H9 (cell line): ENCODE measurements around the gene SLX4IP. TPM values are rescaled to one million over a fixed set of nuclear protein-coding genes. Genes with fewer than 3 reads are reported as not detected.
A peak's percentile ranks its signal among the peaks of the same experiment; 100 is the strongest.
"Not testable (repeated sequence)": the region's sequence is repeated elsewhere in the genome, so short reads cannot be mapped to it uniquely, and the experiment has no call there.

Experiments
- DNase-seq: peaks from one replicate; pipeline ENCODE4 v3.0.0-alpha.2; 2017
- H2AFZ ChIP-seq: one replicate; pipeline ENCODE4 v1.6.1; 2013; ENCODE audit warnings: mild to moderate bottlenecking, low read length, control low read depth, moderate library complexity
- H2AK5ac ChIP-seq: 2 replicates; pipeline ENCODE4 v1.6.1; 2013; ENCODE audit warnings: low read length, control low read depth, mixed read lengths; ENCODE audit not compliant: insufficient read length
- H2BK120ac ChIP-seq: one replicate; pipeline ENCODE4 v1.6.1; 2013; ENCODE audit warnings: low read depth, mild to moderate bottlenecking, low read length, control low read depth, inconsistent platforms; ENCODE audit not compliant: poor library complexity, severe bottlenecking
- H2BK12ac ChIP-seq: 2 replicates; pipeline ENCODE4 v1.6.1; 2013; ENCODE audit warnings: low read length, control low read depth, mixed read lengths, low read depth; ENCODE audit not compliant: insufficient read length
- H2BK15ac ChIP-seq: 2 replicates; pipeline ENCODE4 v1.6.1; 2013; ENCODE audit warnings: low read depth, low read length, control low read depth
- H2BK20ac ChIP-seq: one replicate; pipeline ENCODE4 v1.6.1; 2013; ENCODE audit warnings: low read depth, mild to moderate bottlenecking, low read length, control low read depth, inconsistent platforms; ENCODE audit not compliant: poor library complexity, severe bottlenecking
- H2BK5ac ChIP-seq: 2 replicates; pipeline ENCODE4 v1.6.1; 2013; ENCODE audit warnings: low read length, control low read depth, mixed read lengths; ENCODE audit not compliant: insufficient read length
- H3K14ac ChIP-seq: 2 replicates; pipeline ENCODE4 v1.6.1; 2013; ENCODE audit warnings: low read length, control low read depth; ENCODE audit not compliant: insufficient read depth
- H3K18ac ChIP-seq: 2 replicates; pipeline ENCODE4 v1.6.1; 2013; ENCODE audit warnings: low read depth, mild to moderate bottlenecking, mixed read lengths, low read length, control low read depth; ENCODE audit not compliant: insufficient read length
- H3K23ac ChIP-seq: 2 replicates; pipeline ENCODE4 v1.6.1; 2013; ENCODE audit warnings: low read length, control low read depth, mixed read lengths, low read depth; ENCODE audit not compliant: insufficient read length
- H3K23me2 ChIP-seq: 2 replicates; pipeline ENCODE4 v1.6.1; 2013; ENCODE audit warnings: low read depth, mild to moderate bottlenecking, mixed read lengths, low read length, control low read depth; ENCODE audit not compliant: insufficient read length, poor library complexity, severe bottlenecking
- H3K27ac ChIP-seq: 2 replicates; pipeline ENCODE4 v1.5.1; 2013; ENCODE audit warnings: low read length, control low read depth, mixed read lengths, low read depth; ENCODE audit not compliant: insufficient read length
- H3K27me3 ChIP-seq: 2 replicates; pipeline ENCODE4 v1.6.1; 2013; ENCODE audit warnings: low read length, control low read depth, inconsistent platforms; ENCODE audit not compliant: insufficient read depth
- H3K4ac ChIP-seq: 2 replicates; pipeline ENCODE4 v1.6.1; 2013; ENCODE audit warnings: low read depth, mild to moderate bottlenecking, control low read depth, inconsistent platforms, low read length, moderate library complexity
- H3K4me1 ChIP-seq: 2 replicates; pipeline ENCODE4 v1.6.1; 2013; ENCODE audit warnings: low read length, control low read depth, inconsistent platforms; ENCODE audit not compliant: insufficient read depth
- H3K4me2 ChIP-seq: 2 replicates; pipeline ENCODE4 v1.6.1; 2013; ENCODE audit warnings: low read length, control low read depth, mixed read lengths; ENCODE audit not compliant: insufficient read length, insufficient read depth
- H3K56ac ChIP-seq: 2 replicates; pipeline ENCODE4 v1.6.1; 2013; ENCODE audit warnings: low read depth, mild to moderate bottlenecking, mixed read lengths, low read length, control low read depth; ENCODE audit not compliant: insufficient read length
- H3K79me1 ChIP-seq: 2 replicates; pipeline ENCODE4 v1.6.1; 2013; ENCODE audit warnings: low read depth, mild to moderate bottlenecking, moderate library complexity, low read length, control low read depth, inconsistent platforms; ENCODE audit not compliant: insufficient read depth, poor library complexity, severe bottlenecking
- H3K79me2 ChIP-seq: 2 replicates; pipeline ENCODE4 v1.6.1; 2013; ENCODE audit warnings: low read length, control low read depth, inconsistent platforms; ENCODE audit not compliant: insufficient read depth
- H3K9ac ChIP-seq: 2 replicates; pipeline ENCODE4 v1.6.1; 2013; ENCODE audit warnings: low read length, control low read depth, mixed read lengths; ENCODE audit not compliant: insufficient read length; ENCODE audit errors: extremely low read depth
- H3K9me3 ChIP-seq: one replicate; pipeline ENCODE4 v1.6.1; 2013; ENCODE audit warnings: low read depth, low read length, inconsistent platforms; ENCODE audit not compliant: control insufficient read depth
- H3T11ph ChIP-seq: one replicate; pipeline ENCODE4 v1.6.1; 2013; ENCODE audit warnings: mild to moderate bottlenecking, low read length, control low read depth, inconsistent platforms
- H4K20me1 ChIP-seq: one replicate; pipeline ENCODE4 v1.6.1; 2013; ENCODE audit not compliant: control insufficient read depth, insufficient read length, insufficient read depth
- H4K5ac ChIP-seq: 2 replicates; pipeline ENCODE4 v1.6.1; 2013; ENCODE audit warnings: low read depth, mild to moderate bottlenecking, mixed read lengths, low read length, control low read depth; ENCODE audit not compliant: insufficient read length
- H4K8ac ChIP-seq: replicated peaks from 2 replicates; pipeline ENCODE4 v1.6.1; 2013; ENCODE audit warnings: low read length, control low read depth, mixed read lengths, low read depth; ENCODE audit not compliant: insufficient read length
- H4K91ac ChIP-seq: 2 replicates; pipeline ENCODE4 v1.6.1; 2013; ENCODE audit warnings: low read depth, mild to moderate bottlenecking, moderate library complexity, mixed read lengths, low read length, control low read depth; ENCODE audit not compliant: insufficient read length
- H3K27ac Mint-ChIP-seq, 3 experiments: 2 replicates in 2 of 3; 3 replicates in 1 of 3; pipeline ENCODE4 v1.8.0; 2020 to 2021; ENCODE audit warnings: mixed read lengths in 3 of 3, mild to moderate bottlenecking in 1 of 3, moderate library complexity in 1 of 3
- H3K27me3 Mint-ChIP-seq: 2 replicates; pipeline ENCODE4 v1.8.0; 2021; ENCODE audit warnings: low read depth, mild to moderate bottlenecking, moderate library complexity, mixed read lengths
- H3K36me3 Mint-ChIP-seq, 3 experiments: 2 replicates in 2 of 3; 3 replicates in 1 of 3; pipeline ENCODE4 v1.8.0; 2020 to 2021; ENCODE audit warnings: low read depth in 3 of 3, mixed read lengths in 3 of 3; ENCODE audit not compliant: insufficient read depth in 1 of 3
- H3K4me1 Mint-ChIP-seq, 2 experiments: 2 replicates each; pipeline ENCODE4 v1.8.0; 2020; ENCODE audit warnings: mixed read lengths in 2 of 2
- H3K4me3 Mint-ChIP-seq, 2 experiments: 2 replicates in 1 of 2; 3 replicates in 1 of 2; pipeline ENCODE4 v1.8.0; 2020 to 2021; ENCODE audit warnings: mild to moderate bottlenecking in 2 of 2, mixed read lengths in 2 of 2, moderate library complexity in 1 of 2
- H3K9me3 Mint-ChIP-seq, 2 experiments: 2 replicates in 1 of 2; 3 replicates in 1 of 2; pipeline ENCODE4 v1.8.0; 2020; ENCODE audit warnings: mild to moderate bottlenecking in 2 of 2, mixed read lengths in 2 of 2, moderate library complexity in 1 of 2
- WGBS: extraction: QIAGEN DNeasy Blood & Tissue Kit; methylation state at CpG from one replicate; pipeline ENCODE4 v1.1.7; 2013; ENCODE audit warnings: missing lambda C conversion rate, low lambda C conversion rate, mixed read lengths; ENCODE audit not compliant: insufficient read length; ENCODE audit errors: extremely low coverage; 5-methylcytosine and 5-hydroxymethylcytosine counted together
- total RNA-seq: library from RNA; stranded (reverse); gene quantifications from 2 replicates; pipeline ENCODE4 v1.2.1, GENCODE V29; 2021
- TF ChIP-seq, protein P1 (sequence below): fragments of 200-600 bp; sonication (generic); conservative IDR thresholded peaks from 3 replicates; pipeline ENCODE4 v1.8.0; 2021; ENCODE audit warnings: antibody characterized with exemption, mild to moderate bottlenecking

The SLX4IP gene
- total RNA-seq, 1 experiment from 2014 or later: 7.9 TPM

DNA sequence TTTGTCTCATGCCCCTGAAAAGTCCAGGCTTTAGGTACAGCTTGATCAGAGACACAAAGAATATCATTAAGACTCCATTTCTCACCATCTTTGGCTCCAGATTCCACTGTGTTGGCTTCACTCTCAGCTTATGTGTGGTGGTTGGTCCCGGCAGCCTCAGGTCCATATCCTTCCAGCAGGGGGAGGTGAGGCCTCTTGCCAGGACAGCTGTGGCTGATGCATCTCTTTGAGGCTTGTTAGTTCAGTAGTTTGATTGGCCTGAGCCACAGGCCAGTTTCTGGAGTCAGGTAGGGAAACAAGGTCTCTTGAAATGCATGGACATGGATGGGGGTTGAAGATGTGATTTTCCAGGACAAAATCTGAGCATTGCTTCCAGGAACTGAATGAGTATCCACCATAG, 176.3 kb downstream of the SLX4IP start:
- H3K4me1 Mint-ChIP-seq: peaks cover 4 to 5% of the 10 kb centered on the region in 2 experiments; a peak in 3 of 4 replicates
- no peak overlapping the region for H3K27ac ChIP-seq
- H3K36me3 Mint-ChIP-seq: peaks cover 4 to 9% (median 5%) of the 10 kb centered on the region in 3 experiments; a peak in 5 of 7 replicates
- no peaks in the 10 kb centered on the region for H3K9me3 Mint-ChIP-seq
- H3K79me2 ChIP-seq: no peaks in the 10 kb centered on the region
- no peak overlapping the region for H2BK20ac ChIP-seq
- no peak overlapping the region for H3K4me3 Mint-ChIP-seq
- H2BK120ac ChIP-seq: no peak overlapping the region
- no peak overlapping the region for H2BK12ac ChIP-seq
- no peak overlapping the region for H4K5ac ChIP-seq
- H3K27ac Mint-ChIP-seq: no peak overlapping the region; a peak in 1 of 7 replicates
- H3K23me2 ChIP-seq: no peaks in the 10 kb centered on the region
- DNase-seq: peak; percentile 79
- no peak overlapping the region for H4K91ac ChIP-seq
- no peak overlapping the region for H3T11ph ChIP-seq
- no CpG with 5 or more reads among the region's 1 CpG for WGBS
- H3K9ac ChIP-seq: no peak overlapping the region
- no peak overlapping the region for H2AFZ ChIP-seq
- no peak overlapping the region for H3K23ac ChIP-seq
- H3K18ac ChIP-seq: no peak overlapping the region
- no peak overlapping the region for H3K56ac ChIP-seq
- H4K20me1 ChIP-seq: no peaks in the 10 kb centered on the region
- no peak overlapping the region for H4K8ac ChIP-seq
- H2BK5ac ChIP-seq: no peak overlapping the region
- no peak overlapping the region for H3K4ac ChIP-seq
- no peaks in the 10 kb centered on the region for H3K27me3 Mint-ChIP-seq
- H3K9me3 ChIP-seq: no peaks in the 10 kb centered on the region
- H3K27me3 ChIP-seq: no peaks in the 10 kb centered on the region
- no peak overlapping the region for H2AK5ac ChIP-seq
- no peaks in the 10 kb centered on the region for H3K79me1 ChIP-seq
- H3K14ac ChIP-seq: no peak overlapping the region
- H3K4me1 ChIP-seq: no peaks in the 10 kb centered on the region
- H3K4me2 ChIP-seq: no peak overlapping the region
- no peak overlapping the region for H2BK15ac ChIP-seq
- TF ChIP-seq, protein P1, sequence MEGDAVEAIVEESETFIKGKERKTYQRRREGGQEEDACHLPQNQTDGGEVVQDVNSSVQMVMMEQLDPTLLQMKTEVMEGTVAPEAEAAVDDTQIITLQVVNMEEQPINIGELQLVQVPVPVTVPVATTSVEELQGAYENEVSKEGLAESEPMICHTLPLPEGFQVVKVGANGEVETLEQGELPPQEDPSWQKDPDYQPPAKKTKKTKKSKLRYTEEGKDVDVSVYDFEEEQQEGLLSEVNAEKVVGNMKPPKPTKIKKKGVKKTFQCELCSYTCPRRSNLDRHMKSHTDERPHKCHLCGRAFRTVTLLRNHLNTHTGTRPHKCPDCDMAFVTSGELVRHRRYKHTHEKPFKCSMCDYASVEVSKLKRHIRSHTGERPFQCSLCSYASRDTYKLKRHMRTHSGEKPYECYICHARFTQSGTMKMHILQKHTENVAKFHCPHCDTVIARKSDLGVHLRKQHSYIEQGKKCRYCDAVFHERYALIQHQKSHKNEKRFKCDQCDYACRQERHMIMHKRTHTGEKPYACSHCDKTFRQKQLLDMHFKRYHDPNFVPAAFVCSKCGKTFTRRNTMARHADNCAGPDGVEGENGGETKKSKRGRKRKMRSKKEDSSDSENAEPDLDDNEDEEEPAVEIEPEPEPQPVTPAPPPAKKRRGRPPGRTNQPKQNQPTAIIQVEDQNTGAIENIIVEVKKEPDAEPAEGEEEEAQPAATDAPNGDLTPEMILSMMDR: peak; percentile 76

DNA sequence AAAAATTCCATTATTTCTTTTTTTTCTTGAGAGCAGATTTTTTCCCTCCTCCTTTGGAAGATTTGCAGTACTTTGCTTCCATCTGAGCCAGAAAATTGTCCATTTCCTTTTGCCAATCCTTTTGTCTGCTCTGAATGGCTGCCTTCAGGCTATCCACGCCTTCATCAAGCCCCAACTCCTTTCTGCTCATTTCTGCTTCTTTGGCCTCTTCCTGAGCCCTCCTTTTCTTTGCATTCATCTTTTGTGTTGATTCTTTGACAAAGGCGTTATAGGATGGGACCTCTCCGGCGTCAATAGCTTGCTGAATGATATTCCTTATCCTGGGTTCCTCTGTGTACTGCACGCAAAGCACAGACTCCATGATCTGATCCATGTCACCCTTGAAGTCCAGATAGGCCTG, 178.3 kb downstream of the SLX4IP start:
- not testable (repeated sequence) for H3K56ac ChIP-seq, H3K18ac ChIP-seq, H3K27ac Mint-ChIP-seq, H3K9me3 Mint-ChIP-seq, H4K91ac ChIP-seq, H2AK5ac ChIP-seq, H3T11ph ChIP-seq, H3K27ac ChIP-seq, H3K4me2 ChIP-seq, H3K23me2 ChIP-seq, H3K4me1 ChIP-seq, DNase-seq, H4K8ac ChIP-seq, H3K14ac ChIP-seq, H3K4me3 Mint-ChIP-seq, H3K27me3 ChIP-seq, H2BK120ac ChIP-seq, H2BK12ac ChIP-seq, H4K20me1 ChIP-seq, H3K23ac ChIP-seq, H2BK15ac ChIP-seq, H2AFZ ChIP-seq, H3K27me3 Mint-ChIP-seq, H2BK20ac ChIP-seq, H3K4ac ChIP-seq, H2BK5ac ChIP-seq, H3K79me2 ChIP-seq, H4K5ac ChIP-seq, H3K79me1 ChIP-seq, H3K9ac ChIP-seq, H3K9me3 ChIP-seq
- WGBS: no CpG with 5 or more reads among the region's 5 CpGs
- Mint-ChIP-seq H3K36me3 (peaks cover 4 to 12% (median 5%) of the 10 kb centered on the region in 3 experiments; a peak in 5 of 7 replicates), H3K4me1 (peaks cover 16 to 18% of the 10 kb centered on the region in 2 experiments)
